ENCODE measurements around the gene PRPF39. TPM values are rescaled to one million over a fixed set of nuclear protein-coding genes. Genes with fewer than 3 reads are reported as not detected.
"Not testable (repeated sequence)": the region's sequence is repeated elsewhere in the genome, so short reads cannot be mapped to it uniquely, and the experiment has no call there.

PRPF39 gene
- 51.7 TPM for total RNA-seq

DNA sequence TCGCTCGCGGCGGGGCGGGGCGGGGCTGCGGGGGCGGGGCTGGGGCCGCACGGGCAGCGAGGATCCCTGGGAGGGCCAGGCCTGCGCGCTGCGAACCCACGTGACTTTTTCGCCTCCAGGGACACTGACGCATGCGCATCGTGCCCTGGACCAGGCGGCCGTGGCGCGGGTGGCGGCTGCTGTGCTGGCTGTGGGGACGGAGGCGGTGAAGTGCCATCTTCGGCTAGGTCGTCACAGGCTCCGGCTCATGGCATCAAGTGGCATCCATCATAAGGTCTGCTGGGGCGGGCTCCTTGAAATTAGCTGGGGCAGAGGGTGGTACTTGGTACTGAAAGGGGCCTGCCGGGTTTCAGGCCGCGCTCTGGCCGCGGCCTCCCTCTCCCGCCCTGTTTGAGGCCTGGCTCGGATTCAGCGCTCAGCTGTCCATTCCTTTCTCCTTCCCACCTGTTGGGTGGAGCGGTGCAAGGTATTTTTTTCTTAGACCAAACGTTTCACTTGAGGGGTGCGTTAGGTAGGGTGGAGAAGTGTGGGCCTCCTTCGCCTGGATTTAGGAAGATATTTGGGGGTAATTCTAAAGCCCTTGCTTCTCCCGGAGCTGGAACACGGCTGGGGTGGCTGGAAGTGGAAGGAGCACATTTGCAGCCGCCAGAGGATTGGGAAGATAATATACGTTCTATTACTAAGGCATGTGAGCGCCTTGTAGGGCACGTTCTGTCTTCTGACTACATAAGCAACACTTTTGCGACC, at the start of gene PRPF39:
PRPF39 (plus strand) TSS at position 141 of the 747 bp plus-strand sequence. CDS start 11,124 bp downstream, outside the sequence.
- DNase-seq (ENCODE audit: low read depth in 2 of 3, low spot score in 2 of 3) = peak; percentile 90 to 96 (median 95)

DNA sequence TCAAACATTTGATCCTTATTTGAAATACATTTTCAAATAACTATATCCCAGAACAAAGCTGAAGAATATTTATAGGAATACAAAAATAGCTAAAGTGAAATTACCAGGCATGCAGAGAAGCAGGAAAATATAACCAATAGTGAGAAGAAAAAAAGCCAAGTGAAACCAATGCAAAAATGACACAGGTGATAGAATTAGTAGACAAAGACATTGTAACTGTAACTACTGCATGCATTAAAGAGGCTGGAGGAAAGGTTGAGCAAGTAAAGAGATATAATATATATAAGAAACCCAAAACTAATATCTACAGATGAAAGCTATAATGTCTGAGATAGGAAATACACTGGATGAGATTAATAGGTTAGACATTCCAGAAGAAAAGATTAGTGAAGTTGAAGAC, 49.2 kb upstream of the PRPF39 start:
- DNase-seq (ENCODE audit: low read depth in 2 of 3, low spot score in 2 of 3) = no peak

- no peak for DNase-seq (ENCODE audit: low read depth in 2 of 3, low spot score in 2 of 3)
Observed at GRCh38 chr14:45038256-45038655, 45.7 kb upstream of the PRPF39 start.

DNA sequence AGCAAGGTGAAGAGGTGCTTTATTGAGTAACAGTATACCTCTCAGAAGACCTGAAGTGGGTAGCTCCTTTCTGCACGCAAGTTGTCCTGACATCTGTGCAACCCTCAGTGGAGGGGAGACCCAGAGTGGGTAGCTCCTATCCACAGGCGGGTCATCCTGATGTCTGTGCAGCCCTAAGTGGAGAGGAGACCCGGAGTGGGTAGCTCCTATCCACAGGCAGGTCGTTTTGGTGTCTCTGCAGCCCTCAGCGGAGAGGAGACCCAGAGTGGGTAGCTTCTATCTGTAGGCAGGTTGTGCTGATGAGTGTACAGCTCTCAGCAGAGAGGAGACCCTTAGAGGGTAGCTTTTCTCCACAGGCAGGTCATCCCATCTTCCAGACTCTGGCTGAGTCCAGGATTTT, 45.1 kb upstream of the PRPF39 start:
- peak in 1 of 3 donors; percentile 0 for DNase-seq (ENCODE audit: low read depth in 2 of 3, low spot score in 2 of 3)

GRCh38 chr14:45039390-45039789, 44.5 kb upstream of the PRPF39 start:
- no peak for DNase-seq (ENCODE audit: low read depth in 2 of 3, low spot score in 2 of 3)

- no peak for DNase-seq (ENCODE audit: low read depth in 2 of 3, low spot score in 2 of 3)
Observed at GRCh38 chr14:45041641-45042040, 42.3 kb upstream of the PRPF39 start.

- DNase-seq (ENCODE audit: low read depth in 2 of 3, low spot score in 2 of 3) = no peak
Observed at GRCh38 chr14:45044638-45045037, 39.3 kb upstream of the PRPF39 start.

DNA sequence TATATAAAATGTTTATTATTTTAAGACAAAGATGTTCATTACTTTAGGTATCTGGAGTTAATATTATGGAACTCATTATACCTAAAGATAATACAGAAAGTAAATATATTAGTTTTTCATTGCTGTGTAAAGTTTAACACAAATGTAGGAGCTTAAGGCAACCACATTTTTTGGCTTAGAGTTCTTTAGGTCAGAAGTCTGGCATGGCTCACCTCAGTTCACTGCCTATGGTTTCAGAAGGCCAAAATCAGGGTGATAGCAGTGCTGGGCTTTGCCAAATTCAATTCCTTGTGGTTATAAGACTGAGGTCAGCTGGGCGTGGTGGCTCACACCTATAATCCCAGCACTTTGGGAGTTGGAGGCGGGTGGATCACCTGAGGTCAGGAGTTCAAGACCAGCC, 35.5 kb upstream of the PRPF39 start:
- DNase-seq (ENCODE audit: low read depth in 2 of 3, low spot score in 2 of 3) = no peak

DNA sequence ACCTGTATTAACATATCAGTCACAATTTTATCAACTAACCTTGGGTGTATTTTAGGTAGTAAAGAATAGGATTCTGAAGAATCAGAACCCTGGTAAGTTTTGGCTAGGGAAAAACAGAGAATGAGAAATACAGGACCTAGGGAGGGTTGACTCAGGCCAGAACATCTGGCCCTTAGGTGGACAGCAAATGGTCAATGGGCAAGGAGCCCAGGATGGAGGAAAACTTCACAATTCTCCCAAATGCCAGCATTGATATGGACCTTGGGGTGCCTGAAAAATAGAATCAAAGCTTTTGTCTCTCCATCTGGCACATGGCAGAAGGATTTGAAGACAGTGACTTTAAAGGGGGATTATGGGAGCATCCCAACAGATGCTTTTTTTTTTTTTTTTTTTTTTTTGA, 32.7 kb upstream of the PRPF39 start:
- DNase-seq (ENCODE audit: low read depth in 2 of 3, low spot score in 2 of 3) = no peak

- DNase-seq (ENCODE audit: low read depth in 2 of 3, low spot score in 2 of 3) = no peak
Observed at GRCh38 chr14:45051896-45052295, 32.0 kb upstream of the PRPF39 start.

DNA sequence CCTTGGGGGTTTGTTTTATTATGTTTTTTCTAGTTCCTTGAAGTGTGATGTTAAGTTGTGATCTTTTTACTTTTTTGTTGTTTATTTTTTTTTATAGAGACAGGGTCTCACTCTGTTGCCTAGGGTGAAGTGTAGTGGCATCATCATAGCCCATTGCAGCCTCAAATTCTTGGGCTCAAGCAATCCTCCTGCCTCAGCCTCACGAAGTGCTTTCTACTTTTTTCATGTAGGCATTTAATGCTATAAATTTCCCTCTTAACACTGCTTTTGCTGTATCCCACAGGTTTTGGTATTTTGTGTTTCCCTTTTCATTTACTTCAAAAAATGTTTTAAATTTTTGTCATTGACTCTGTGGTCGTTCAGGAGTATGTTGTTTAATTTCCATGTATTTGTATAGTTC, 26.6 kb upstream of the PRPF39 start:
- no peak for DNase-seq (ENCODE audit: low read depth in 2 of 3, low spot score in 2 of 3)

DNA sequence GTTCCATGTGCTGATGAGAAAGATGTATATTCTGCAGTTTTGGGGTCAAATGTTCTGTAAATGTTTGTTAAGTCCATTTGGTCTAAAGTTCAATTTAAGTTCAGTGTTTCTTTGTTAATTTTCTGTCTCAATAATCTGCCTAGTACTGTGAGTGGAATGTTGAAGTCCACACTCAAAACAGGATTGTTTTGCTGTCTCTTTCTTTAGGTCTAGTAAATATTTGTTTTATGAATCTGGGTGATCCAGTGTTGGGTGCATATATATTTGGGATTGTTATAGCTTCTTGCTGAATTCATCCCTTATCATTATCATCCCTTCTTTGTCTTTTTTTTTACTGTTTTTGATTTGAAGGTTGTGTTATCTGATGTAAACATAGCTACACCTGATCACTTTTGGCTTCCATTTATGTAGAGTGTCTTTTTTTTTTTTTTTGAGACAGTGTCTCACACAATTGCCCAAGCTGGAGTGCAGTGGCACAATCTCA, 26.0 kb upstream of the PRPF39 start:
- no peak for DNase-seq (ENCODE audit: low read depth in 2 of 3, low spot score in 2 of 3)

DNA sequence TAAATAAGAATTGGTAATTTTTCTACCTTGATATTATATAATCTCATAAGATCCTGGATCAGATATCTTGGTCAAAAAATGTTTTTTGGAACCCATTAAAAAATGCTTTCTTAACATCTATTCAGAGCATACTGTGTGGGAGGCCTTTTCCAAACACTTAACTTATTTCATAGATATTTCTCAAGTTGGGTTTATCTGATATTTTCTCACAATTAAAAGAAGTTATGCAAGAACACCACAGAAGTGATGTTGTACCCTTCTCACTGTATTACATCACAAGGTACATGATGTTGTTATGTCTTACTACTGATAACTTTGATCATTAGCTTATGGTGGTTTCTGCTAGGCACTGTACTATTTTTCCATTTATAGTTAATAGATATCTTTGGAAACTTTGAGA, 23.4 kb upstream of the PRPF39 start:
- DNase-seq (ENCODE audit: low read depth in 2 of 3, low spot score in 2 of 3) = no peak

DNA sequence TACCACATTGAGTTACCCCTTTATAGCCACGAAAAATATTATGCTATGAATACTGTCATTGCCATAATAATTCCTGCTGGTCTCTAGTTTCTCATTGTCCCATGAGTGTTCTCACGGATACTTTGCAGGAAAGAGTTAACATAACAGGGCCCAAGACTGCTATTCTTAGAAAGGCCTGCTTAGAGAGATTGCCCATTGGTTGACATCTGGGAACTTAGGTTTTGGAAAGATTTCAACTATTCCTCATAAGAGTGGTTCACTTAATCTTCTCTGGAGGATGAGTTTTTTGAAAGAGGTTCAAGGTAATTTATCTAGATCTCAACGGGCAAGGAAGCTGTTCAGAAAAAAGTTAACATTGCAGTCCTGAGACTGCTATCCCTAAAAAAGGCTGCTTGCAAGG, 18.4 kb upstream of the PRPF39 start:
- no peak for DNase-seq (ENCODE audit: low read depth in 2 of 3, low spot score in 2 of 3)

GRCh38 chr14:45065956-45066355, 18.0 kb upstream of the PRPF39 start:
- DNase-seq (ENCODE audit: low read depth in 2 of 3, low spot score in 2 of 3) = no peak

- DNase-seq (ENCODE audit: low read depth in 2 of 3, low spot score in 2 of 3) = no peak
Observed at GRCh38 chr14:45066667-45067066, 17.2 kb upstream of the PRPF39 start.

DNA sequence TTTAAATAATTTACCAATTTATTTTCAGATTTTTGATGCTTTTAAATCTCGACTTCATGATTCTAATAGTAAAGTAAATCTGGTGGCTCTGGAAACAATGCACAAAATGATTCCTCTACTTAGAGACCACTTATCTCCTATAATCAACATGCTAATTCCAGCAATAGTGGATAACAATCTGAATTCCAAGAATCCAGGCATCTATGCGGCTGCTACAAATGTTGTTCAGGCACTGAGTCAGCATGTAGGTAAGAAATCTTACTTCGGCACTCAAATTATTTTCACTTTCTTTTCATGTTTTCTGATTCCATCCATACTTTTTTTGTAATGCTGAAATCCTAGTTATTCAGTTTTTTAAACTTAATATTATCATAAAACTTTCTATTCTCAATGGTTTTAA, 15.5 kb upstream of the PRPF39 start:
- DNase-seq (ENCODE audit: low read depth in 2 of 3, low spot score in 2 of 3) = no peak

DNA sequence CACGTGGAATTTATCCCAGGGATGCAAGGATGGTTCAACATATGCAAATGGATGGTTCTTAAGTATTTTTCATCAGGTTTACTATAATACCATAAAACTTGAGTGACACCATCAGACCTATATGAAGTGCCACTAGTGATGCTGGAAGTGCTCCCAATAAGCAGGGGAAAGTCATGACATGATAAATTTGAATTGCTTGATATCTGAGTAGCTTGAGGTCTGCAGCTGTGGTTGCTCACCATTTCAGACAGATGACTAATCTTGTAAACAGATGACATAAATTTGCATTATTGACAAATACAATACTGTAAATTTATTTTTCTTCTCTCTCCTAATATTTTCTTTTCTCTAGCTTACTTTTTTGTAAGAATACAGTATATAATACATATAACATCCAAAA, 13.7 kb upstream of the PRPF39 start:
- no peak for DNase-seq (ENCODE audit: low read depth in 2 of 3, low spot score in 2 of 3)

- DNase-seq (ENCODE audit: low read depth in 2 of 3, low spot score in 2 of 3) = no peak
Observed at GRCh38 chr14:45072126-45072525, 11.8 kb upstream of the PRPF39 start.

DNA sequence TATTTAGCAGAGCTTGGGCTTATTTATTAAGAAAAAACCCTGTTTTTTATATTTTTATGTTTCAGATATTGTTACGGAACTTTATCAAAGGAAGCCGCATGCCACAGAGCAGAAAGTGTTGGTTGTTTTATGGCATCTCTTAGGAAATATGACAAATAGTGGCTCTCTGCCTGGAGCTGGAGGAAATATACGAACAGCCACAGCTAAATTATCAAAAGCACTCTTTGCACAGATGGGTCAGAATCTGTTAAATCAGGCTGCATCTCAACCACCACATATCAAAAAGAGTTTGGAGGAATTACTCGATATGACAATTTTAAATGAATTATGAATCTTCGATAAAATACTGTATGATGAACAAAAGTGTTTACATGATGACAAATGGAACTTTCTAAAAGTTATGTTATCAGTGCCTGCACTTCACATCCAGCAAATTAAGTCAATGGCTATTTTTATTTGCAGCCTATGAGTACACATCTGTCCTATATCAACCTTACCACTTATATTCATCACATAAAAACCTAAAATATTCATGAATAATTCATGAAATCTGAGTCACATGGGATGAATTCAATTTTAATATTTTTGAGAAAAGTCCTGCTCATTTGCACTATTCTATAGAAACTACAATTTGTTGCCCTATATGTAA, 10.6 kb upstream of the PRPF39 start:
- no peak for DNase-seq (ENCODE audit: low read depth in 2 of 3, low spot score in 2 of 3)

DNA sequence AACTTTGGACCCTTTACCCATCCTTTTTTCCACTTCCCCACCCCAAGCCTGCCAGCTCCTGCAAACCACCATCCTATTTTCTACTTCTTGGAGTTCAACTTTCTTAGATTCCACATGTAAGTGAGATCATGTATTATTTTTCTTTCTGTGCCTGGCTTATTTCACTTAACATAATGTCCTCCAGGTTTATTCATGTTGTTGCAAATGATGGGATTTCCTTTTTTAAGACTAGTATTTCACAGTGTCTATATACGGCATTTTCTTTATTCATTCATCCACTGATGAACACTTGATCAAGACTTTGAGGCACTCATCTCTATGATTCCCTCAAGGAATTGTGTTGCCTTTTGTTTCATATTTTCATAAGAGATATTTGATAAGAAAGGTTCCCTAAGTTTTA, 5.6 kb upstream of the PRPF39 start:
- DNase-seq (ENCODE audit: low read depth in 2 of 3, low spot score in 2 of 3) = no peak

DNA sequence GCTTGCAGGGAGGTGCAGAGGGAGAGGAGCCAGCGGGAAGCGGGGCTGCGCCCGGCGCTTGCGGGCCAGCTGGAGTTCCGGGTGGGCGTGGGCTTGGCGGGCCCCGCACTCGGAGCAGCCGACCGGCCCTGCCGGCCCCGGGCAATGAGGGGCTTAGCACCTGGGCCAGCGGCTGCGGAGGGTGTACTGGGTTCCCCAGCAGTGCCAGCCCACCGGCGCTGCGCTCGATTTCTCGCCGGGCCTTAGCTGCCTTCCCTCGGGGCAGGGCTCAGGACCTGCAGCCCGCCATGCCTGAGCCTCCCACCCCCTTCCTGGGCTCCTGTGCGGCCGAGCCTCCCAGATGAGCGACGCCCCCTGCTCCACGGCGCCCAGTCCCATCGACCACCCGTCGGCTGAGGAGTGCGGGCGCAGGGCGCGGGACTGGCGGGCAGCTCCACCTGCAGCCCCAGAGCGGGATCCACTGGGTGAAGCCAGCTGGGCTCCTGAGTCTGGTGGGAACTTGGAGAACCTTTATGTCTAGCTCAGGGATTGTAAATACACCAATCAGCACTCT, 3.4 kb upstream of the PRPF39 start:
- not testable (repeated sequence) for DNase-seq (ENCODE audit: low read depth in 2 of 3, low spot score in 2 of 3)
